Measurements from ENCODE around the gene SLC6A5. TPM values are rescaled to one million over a fixed set of nuclear protein-coding genes. Genes with fewer than 3 reads are reported as not detected.

The SLC6A5 gene
- total and polyA plus RNA-seq, 9 donors: 0.01 TPM; not detected in 8

GRCh38 chr11:20620988-20621387 lies 21.6 kb downstream of the SLC6A5 start:
- H3K9me3 ChIP-seq (replicated peaks; ENCODE audit: control insufficient read depth, low read depth, low read length): no peaks in the 10 kb centered on the region
- DNase-seq: no peak
- H3K4me1 ChIP-seq (ENCODE audit: control insufficient read depth, insufficient read depth, low read length): peaks cover 10% of the 10 kb centered on the region
- H3K27ac ChIP-seq (ENCODE audit: low read length): no peak overlapping the region
- H3K4me3 ChIP-seq (ENCODE audit: low read length): no peak overlapping the region
- peaks cover 4% of the 10 kb centered on the region for H3K27me3 ChIP-seq (ENCODE audit: control insufficient read depth, insufficient read depth, low read length)
- no peaks in the 10 kb centered on the region for H3K36me3 ChIP-seq (ENCODE audit: control insufficient read depth, insufficient read depth, low read length)
- WGBS (ENCODE audit: insufficient coverage): no CpG with 5 or more reads among the region's 2 CpGs

DNA sequence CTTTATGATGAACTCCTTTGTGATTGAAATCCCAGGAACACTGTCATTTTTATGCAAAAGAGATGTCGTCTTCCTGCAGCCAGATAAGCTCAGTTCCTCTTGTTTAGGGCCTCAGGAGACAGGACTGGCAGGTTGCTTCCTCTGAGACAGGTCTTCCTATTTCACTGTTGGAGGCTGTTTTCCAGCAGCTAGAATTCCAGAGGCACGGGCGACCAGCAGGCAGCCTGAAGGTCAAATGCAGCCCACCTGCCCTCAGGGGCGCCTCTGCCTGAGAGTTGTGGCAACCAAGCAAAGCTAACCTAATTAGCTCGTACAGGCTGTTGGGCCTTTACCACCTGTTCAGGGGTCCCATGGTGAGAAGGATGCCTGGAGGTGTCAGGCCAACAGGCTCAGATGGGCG lies 22.3 kb downstream of the SLC6A5 start:
- 19% methylated on average over 6 of the region's 6 CpGs for WGBS (ENCODE audit: insufficient coverage)
- DNase-seq: no peak

DNA sequence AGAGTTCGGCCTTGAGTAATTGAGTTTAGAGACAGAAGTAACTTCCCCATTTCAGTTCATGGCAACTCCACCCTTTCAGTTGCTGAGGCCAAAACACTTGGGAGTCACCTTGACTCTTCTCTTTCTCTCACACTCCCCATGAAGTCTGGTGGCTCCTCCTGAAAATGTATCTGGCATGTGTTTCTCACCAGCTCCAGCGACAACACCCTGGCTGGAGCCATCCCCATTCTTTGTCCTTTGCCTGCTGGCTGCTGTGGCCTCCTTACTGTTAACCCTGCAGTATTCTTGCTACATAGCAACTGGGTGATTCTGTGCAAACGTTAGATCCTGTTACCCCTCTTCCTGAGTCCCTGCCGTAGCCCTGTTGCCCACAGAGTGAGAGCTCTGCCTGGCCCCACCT lies 23.8 kb downstream of the SLC6A5 start:
- DNase-seq: no peak
- Histone ChIP-seq H3K36me3 (ENCODE audit: control insufficient read depth, insufficient read depth, low read length) (no peaks in the 10 kb centered on the region), H3K4me3 (ENCODE audit: low read length) (no peak overlapping the region), H3K27ac (ENCODE audit: low read length) (no peak overlapping the region), H3K27me3 (ENCODE audit: control insufficient read depth, insufficient read depth, low read length) (peaks cover 4% of the 10 kb centered on the region), H3K4me1 (ENCODE audit: control insufficient read depth, insufficient read depth, low read length) (no peaks in the 10 kb centered on the region), H3K9me3 (replicated peaks; ENCODE audit: control insufficient read depth, low read depth, low read length) (no peaks in the 10 kb centered on the region)
- 23% methylated on average over 3 of the region's 4 CpGs for WGBS (ENCODE audit: insufficient coverage)

More for the DNA sequence above, 22.3 kb downstream of the SLC6A5 start:
- H3K9me3 ChIP-seq (replicated peaks; ENCODE audit: control insufficient read depth, low read depth, low read length): no peaks in the 10 kb centered on the region
- H3K36me3 ChIP-seq (ENCODE audit: control insufficient read depth, insufficient read depth, low read length): no peaks in the 10 kb centered on the region
- H3K4me3 ChIP-seq (ENCODE audit: low read length): no peak overlapping the region
- no peak overlapping the region for H3K27ac ChIP-seq (ENCODE audit: low read length)
- peaks cover 8% of the 10 kb centered on the region for H3K4me1 ChIP-seq (ENCODE audit: control insufficient read depth, insufficient read depth, low read length)
- H3K27me3 ChIP-seq (ENCODE audit: control insufficient read depth, insufficient read depth, low read length): peaks cover 4% of the 10 kb centered on the region

- no peaks in the 10 kb centered on the region for H3K4me1 ChIP-seq (ENCODE audit: control insufficient read depth, insufficient read depth, low read length)
- H3K4me3 ChIP-seq (ENCODE audit: low read length): no peak overlapping the region
- 53% methylated on average over 3 of the region's 4 CpGs for WGBS (ENCODE audit: insufficient coverage)
- H3K36me3 ChIP-seq (ENCODE audit: control insufficient read depth, insufficient read depth, low read length): no peaks in the 10 kb centered on the region
- H3K9me3 ChIP-seq (replicated peaks; ENCODE audit: control insufficient read depth, low read depth, low read length): no peaks in the 10 kb centered on the region
- no peak overlapping the region for H3K27ac ChIP-seq (ENCODE audit: low read length)
- peaks cover 4% of the 10 kb centered on the region for H3K27me3 ChIP-seq (ENCODE audit: control insufficient read depth, insufficient read depth, low read length)
- DNase-seq: no peak
These were observed 26.9 kb downstream of the SLC6A5 start for GRCh38 chr11:20626279-20626678.

GRCh38 chr11:20627026-20627425 lies 27.6 kb downstream of the SLC6A5 start:
- no peaks in the 10 kb centered on the region for H3K9me3 ChIP-seq (replicated peaks; ENCODE audit: control insufficient read depth, low read depth, low read length)
- no peaks in the 10 kb centered on the region for H3K4me1 ChIP-seq (ENCODE audit: control insufficient read depth, insufficient read depth, low read length)
- H3K36me3 ChIP-seq (ENCODE audit: control insufficient read depth, insufficient read depth, low read length): no peaks in the 10 kb centered on the region
- H3K27me3 ChIP-seq (ENCODE audit: control insufficient read depth, insufficient read depth, low read length): peaks cover 4% of the 10 kb centered on the region
- no peak for DNase-seq
- no peak overlapping the region for H3K4me3 ChIP-seq (ENCODE audit: low read length)
- no CpG with 5 or more reads among the region's 3 CpGs for WGBS (ENCODE audit: insufficient coverage)
- H3K27ac ChIP-seq (ENCODE audit: low read length): no peak overlapping the region

DNA sequence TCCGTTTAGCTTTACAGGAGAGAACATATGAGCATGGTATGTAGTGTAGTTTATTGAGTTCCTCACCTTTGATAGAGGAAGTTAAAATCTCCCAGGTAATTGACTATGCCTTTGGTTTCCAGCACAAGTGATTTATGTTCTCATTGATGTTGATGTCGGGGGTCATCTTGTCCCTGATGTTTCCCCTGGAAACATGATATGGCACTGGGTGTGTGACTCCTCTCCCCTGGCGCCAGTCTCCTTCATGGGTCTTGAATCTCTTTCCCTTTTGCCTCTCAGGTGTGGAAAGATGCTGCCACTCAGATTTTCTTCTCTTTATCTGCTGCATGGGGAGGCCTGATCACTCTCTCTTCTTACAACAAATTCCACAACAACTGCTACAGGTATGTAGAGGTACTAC lies 28.3 kb downstream of the SLC6A5 start:
- Histone ChIP-seq H3K27ac (ENCODE audit: low read length) (no peak overlapping the region), H3K36me3 (ENCODE audit: control insufficient read depth, insufficient read depth, low read length) (no peaks in the 10 kb centered on the region), H3K4me3 (ENCODE audit: low read length) (no peak overlapping the region), H3K4me1 (ENCODE audit: control insufficient read depth, insufficient read depth, low read length) (no peaks in the 10 kb centered on the region), H3K9me3 (replicated peaks; ENCODE audit: control insufficient read depth, low read depth, low read length) (no peaks in the 10 kb centered on the region), H3K27me3 (ENCODE audit: control insufficient read depth, insufficient read depth, low read length) (peaks cover 4% of the 10 kb centered on the region)
- DNase-seq: no peak
- 20% methylated on average over 1 of the region's 3 CpGs for WGBS (ENCODE audit: insufficient coverage)

DNA sequence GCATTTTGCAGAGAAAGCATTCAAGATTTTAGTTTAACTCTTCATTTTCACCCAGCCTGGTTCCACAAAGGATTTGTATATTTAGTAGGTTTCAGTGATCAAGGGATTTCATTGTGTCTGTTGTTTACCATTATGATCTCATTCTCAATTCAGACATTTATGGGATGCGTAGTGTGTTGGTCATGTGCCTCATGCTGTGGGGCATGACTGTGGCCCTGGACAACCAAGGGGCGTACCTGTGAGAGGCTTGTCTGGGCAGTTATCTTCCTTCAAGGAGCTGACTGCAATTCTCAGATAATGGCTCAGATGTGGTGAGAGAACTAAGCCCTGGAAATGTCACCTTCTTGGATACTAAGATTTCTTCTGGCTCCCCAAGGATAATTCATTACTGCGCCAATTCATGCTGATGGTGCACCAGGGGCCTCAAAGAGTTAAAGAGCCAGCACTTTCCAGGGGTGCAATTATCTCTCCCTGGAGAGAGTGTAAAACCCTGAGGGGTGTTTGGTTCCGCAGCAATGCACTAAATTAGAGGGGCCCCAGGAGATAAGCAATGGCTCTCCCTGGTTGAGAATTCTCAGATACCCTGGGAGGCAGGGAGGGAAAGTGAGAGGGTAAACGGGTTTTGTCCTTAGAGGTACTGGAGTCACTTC lies 32.2 kb downstream of the SLC6A5 start:
- Histone ChIP-seq H3K27ac (ENCODE audit: low read length) (no peak overlapping the region), H3K36me3 (ENCODE audit: control insufficient read depth, insufficient read depth, low read length) (no peaks in the 10 kb centered on the region), H3K27me3 (ENCODE audit: control insufficient read depth, insufficient read depth, low read length) (no peaks in the 10 kb centered on the region), H3K4me1 (ENCODE audit: control insufficient read depth, insufficient read depth, low read length) (no peaks in the 10 kb centered on the region), H3K4me3 (ENCODE audit: low read length) (no peak overlapping the region), H3K9me3 (replicated peaks; ENCODE audit: control insufficient read depth, low read depth, low read length) (no peaks in the 10 kb centered on the region)
- DNase-seq: no peak
- 63% methylated on average over 2 of the region's 5 CpGs for WGBS (ENCODE audit: insufficient coverage)

GRCh38 chr11:20632169-20632532 lies 32.7 kb downstream of the SLC6A5 start:
- no CpG with 5 or more reads among the region's 1 CpG for WGBS (ENCODE audit: insufficient coverage)
- Histone ChIP-seq H3K4me1 (ENCODE audit: control insufficient read depth, insufficient read depth, low read length) (no peaks in the 10 kb centered on the region), H3K36me3 (ENCODE audit: control insufficient read depth, insufficient read depth, low read length) (no peaks in the 10 kb centered on the region), H3K9me3 (replicated peaks; ENCODE audit: control insufficient read depth, low read depth, low read length) (no peaks in the 10 kb centered on the region), H3K4me3 (ENCODE audit: low read length) (no peak overlapping the region), H3K27ac (ENCODE audit: low read length) (no peak overlapping the region), H3K27me3 (ENCODE audit: control insufficient read depth, insufficient read depth, low read length) (no peaks in the 10 kb centered on the region)
- no peak for DNase-seq

GRCh38 chr11:20634044-20634443 lies 34.6 kb downstream of the SLC6A5 start:
- Histone ChIP-seq H3K4me1 (ENCODE audit: control insufficient read depth, insufficient read depth, low read length) (no peaks in the 10 kb centered on the region), H3K27ac (ENCODE audit: low read length) (no peak overlapping the region), H3K36me3 (ENCODE audit: control insufficient read depth, insufficient read depth, low read length) (no peaks in the 10 kb centered on the region), H3K4me3 (ENCODE audit: low read length) (no peak overlapping the region), H3K9me3 (replicated peaks; ENCODE audit: control insufficient read depth, low read depth, low read length) (no peaks in the 10 kb centered on the region), H3K27me3 (ENCODE audit: control insufficient read depth, insufficient read depth, low read length) (no peaks in the 10 kb centered on the region)
- no CpG with 5 or more reads among the region's 5 CpGs for WGBS (ENCODE audit: insufficient coverage)
- DNase-seq: no peak

GRCh38 chr11:20634781-20635180 lies 35.4 kb downstream of the SLC6A5 start:
- 83% methylated on average over 3 of the region's 7 CpGs for WGBS (ENCODE audit: insufficient coverage)
- H3K27ac ChIP-seq (ENCODE audit: low read length): no peak overlapping the region
- H3K4me3 ChIP-seq (ENCODE audit: low read length): no peak overlapping the region
- H3K36me3 ChIP-seq (ENCODE audit: control insufficient read depth, insufficient read depth, low read length): no peaks in the 10 kb centered on the region
- no peak for DNase-seq
- H3K9me3 ChIP-seq (replicated peaks; ENCODE audit: control insufficient read depth, low read depth, low read length): no peaks in the 10 kb centered on the region
- no peaks in the 10 kb centered on the region for H3K4me1 ChIP-seq (ENCODE audit: control insufficient read depth, insufficient read depth, low read length)
- no peaks in the 10 kb centered on the region for H3K27me3 ChIP-seq (ENCODE audit: control insufficient read depth, insufficient read depth, low read length)

GRCh38 chr11:20638074-20638473 lies 38.7 kb downstream of the SLC6A5 start:
- H3K9me3 ChIP-seq (replicated peaks; ENCODE audit: control insufficient read depth, low read depth, low read length): no peaks in the 10 kb centered on the region
- no peaks in the 10 kb centered on the region for H3K27me3 ChIP-seq (ENCODE audit: control insufficient read depth, insufficient read depth, low read length)
- WGBS (ENCODE audit: insufficient coverage): 60% methylated on average over 1 of the region's 7 CpGs
- no peak overlapping the region for H3K27ac ChIP-seq (ENCODE audit: low read length)
- H3K4me1 ChIP-seq (ENCODE audit: control insufficient read depth, insufficient read depth, low read length): no peaks in the 10 kb centered on the region
- no peak overlapping the region for H3K4me3 ChIP-seq (ENCODE audit: low read length)
- no peak for DNase-seq
- no peaks in the 10 kb centered on the region for H3K36me3 ChIP-seq (ENCODE audit: control insufficient read depth, insufficient read depth, low read length)
